ENCODE data around the gene RARG.

Gene RARG

DNA sequence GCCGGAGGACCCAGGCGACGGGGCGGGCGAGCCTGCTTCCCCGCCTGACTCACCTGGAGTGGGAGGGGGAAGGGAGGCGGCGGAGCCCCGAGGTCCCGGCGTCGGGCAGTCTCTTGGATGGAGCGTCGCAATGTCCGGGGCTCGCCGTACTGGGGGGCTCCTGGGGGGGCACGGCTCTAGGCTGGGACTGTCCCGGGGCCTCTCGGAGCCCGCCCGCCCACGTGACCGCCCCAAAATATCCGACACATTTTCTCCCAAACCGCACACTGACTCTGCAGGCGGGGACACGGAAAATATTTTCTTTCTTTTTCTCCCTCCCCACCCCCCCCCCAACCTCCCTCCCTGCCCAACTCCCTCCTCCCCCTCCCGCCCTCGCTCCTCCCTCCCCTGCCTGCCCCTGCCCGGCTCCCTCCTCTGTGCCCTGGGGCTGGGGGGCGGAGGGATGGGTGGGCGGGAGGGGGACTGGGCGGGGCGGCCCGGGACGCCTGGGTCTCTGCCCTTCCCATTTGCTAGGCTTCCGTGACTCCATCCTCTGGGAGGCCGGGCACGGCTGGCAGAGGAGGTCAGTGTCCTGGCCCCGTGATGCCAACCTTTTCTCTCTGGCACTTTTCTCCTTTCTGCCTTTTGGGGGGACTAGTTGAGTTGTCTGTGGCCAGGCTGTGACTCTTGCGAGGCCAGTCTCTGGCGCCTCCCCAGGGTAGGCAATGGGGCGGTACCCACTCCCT, at the start of gene RARG:
RARG (minus strand) TSS at position 289 of the 725 bp plus-strand sequence. CDS start 4,664 bp downstream, outside the sequence.
- Mint-ChIP-seq H3K9me3 (no peaks in the 10 kb centered on the region), H3K4me3 (peak within 1 kb of the TSS; percentile 91), H3K4me1 (peaks cover 89% of the 10 kb centered on the region), H3K27ac (peak within 1 kb of the TSS; percentile 89), H3K36me3 (peaks cover 19% of the 10 kb centered on the region)
- DNase-seq (ENCODE audit: low spot score in 2 of 2) (peak; percentile 59 to 86), ATAC-seq (peak; percentile 87)

DNA sequence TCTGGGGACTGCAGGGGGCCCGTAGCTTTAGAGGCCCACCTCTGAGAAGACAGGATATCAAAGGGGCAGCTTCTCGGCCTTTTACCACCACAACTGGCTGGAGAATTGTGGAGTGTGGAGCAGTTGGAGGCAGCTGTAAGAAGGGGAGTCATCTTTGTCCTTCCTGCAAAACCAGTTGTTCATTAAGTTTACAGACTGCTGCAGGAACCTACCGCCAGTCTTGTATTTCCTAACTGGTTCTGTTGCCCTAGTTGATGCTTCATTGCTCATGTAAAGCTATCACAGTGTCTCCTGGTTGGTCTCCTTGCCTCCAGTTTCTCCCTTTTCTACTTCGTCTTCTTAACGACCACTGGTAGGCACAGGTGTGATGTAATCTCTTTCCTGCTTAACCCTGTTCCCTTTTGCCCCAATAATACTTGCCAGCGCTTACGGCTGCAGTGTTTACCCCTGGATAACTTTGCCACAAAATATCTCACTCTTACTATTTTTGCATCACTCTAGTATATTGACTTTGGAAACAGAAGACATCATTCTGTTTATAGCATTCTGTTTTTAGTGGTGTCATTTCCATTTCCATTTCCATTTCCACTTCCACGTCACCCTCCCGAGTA, 48.0 kb upstream of the RARG start:
- H3K4me1 Mint-ChIP-seq = no peaks in the 10 kb centered on the region
- peaks cover 97% of the 10 kb centered on the region for H3K36me3 Mint-ChIP-seq
- H3K4me3 Mint-ChIP-seq = no peak overlapping the region
- ATAC-seq (no peak), DNase-seq (ENCODE audit: low spot score in 2 of 2) (no peak)
- no peaks in the 10 kb centered on the region for H3K9me3 Mint-ChIP-seq
- no peak overlapping the region for H3K27ac Mint-ChIP-seq

DNA sequence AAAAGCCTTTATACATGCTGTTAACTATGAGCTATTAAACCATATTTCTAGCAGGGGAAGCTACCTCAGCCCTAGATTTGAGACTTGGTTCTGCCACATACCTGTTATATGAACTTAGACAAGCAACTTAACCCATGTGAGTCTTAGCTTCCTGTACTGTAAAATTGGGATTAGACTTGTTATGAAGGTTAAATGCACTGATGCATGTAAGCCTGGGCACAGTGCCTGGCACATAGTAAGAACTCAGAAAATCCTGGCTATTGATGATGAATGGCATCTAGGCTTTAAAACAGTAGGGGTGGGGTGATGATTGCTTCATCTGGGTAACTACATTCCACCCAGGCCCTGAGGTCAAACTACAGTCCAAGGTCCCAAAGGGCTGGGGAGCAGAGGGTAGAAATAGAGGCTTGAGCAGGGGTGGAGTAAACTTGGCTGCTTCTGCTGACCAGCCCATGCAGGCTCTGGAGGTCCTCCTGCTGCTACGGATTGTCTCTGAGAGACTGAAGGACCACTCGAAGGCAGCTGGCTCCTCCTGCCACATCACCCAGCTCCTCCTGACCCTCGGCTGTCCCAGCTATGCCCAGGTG, 47.4 kb upstream of the RARG start:
- no peaks in the 10 kb centered on the region for H3K9me3 Mint-ChIP-seq
- H3K4me3 Mint-ChIP-seq = no peak overlapping the region
- DNase-seq (ENCODE audit: low spot score in 2 of 2) = no peak
- no peak for ATAC-seq
- H3K36me3 Mint-ChIP-seq = peaks cover 97% of the 10 kb centered on the region
- no peak overlapping the region for H3K27ac Mint-ChIP-seq
- H3K4me1 Mint-ChIP-seq = peaks cover 2% of the 10 kb centered on the region

DNA sequence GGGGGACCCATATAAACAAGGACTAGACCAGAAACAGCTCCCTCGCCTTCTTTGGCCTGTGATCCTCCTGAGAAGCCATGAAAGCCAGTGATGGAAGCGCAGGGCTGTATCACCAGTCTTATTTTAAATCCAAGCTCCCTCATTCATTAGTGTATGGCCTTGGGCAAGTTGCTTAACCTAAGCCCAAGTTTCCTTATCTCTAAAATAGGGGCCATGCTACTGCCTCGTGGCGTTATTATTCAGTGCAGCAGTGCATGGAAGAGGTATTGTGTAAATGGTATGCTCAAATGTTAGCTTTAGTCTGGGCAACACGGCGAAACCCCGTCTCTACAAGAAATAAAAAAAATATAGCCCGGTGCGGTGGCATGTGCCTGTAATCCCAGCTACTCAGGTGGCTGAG, 46.0 kb upstream of the RARG start:
- no peak for DNase-seq (ENCODE audit: low spot score in 2 of 2)
- Mint-ChIP-seq H3K4me1 (peaks cover 6% of the 10 kb centered on the region), H3K4me3 (no peak overlapping the region), H3K9me3 (no peaks in the 10 kb centered on the region), H3K27ac (no peak overlapping the region), H3K36me3 (peaks cover 97% of the 10 kb centered on the region)
- ATAC-seq = no peak

GRCh38 chr12:53276511-53276910, 44.5 kb upstream of the RARG start:
- no peak overlapping the region for H3K4me3 Mint-ChIP-seq
- no peak overlapping the region for H3K27ac Mint-ChIP-seq
- H3K36me3 Mint-ChIP-seq = peaks cover 97% of the 10 kb centered on the region
- no peaks in the 10 kb centered on the region for H3K9me3 Mint-ChIP-seq
- H3K4me1 Mint-ChIP-seq = peaks cover 15% of the 10 kb centered on the region
- no peak for ATAC-seq
- no peak for DNase-seq (ENCODE audit: low spot score in 2 of 2)

DNA sequence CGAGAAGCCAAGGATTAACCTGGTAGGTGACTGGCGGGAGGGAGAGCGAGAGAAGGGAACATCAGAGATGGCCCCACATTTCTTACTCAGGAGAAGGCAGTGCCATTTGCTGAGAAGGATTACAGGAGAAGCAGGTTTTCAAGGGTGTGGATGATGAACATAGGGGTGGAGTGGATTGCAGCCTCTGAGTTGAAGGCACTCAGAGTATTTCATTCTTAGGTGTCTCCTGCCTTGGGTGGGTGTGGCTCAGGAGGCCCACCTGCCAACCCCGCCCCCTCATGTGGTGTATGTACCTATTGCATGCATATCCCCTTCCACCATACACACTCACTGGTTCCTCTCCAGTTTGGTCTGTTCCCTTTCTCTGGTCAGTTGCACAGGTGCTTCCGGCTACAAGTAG, 42.4 kb upstream of the RARG start:
- no peaks in the 10 kb centered on the region for H3K9me3 Mint-ChIP-seq
- H3K4me3 Mint-ChIP-seq = no peak overlapping the region
- H3K36me3 Mint-ChIP-seq = peaks cover 96% of the 10 kb centered on the region
- no peak overlapping the region for H3K27ac Mint-ChIP-seq
- DNase-seq (ENCODE audit: low spot score in 2 of 2) (no peak), ATAC-seq (no peak)
- H3K4me1 Mint-ChIP-seq = peaks cover 27% of the 10 kb centered on the region

- peak overlapping the region; percentile 99 for H3K4me3 Mint-ChIP-seq
- DNase-seq (ENCODE audit: low spot score in 2 of 2) (no peak), ATAC-seq (no peak)
- H3K27ac Mint-ChIP-seq = peak overlapping the region; percentile 99
- no peaks in the 10 kb centered on the region for H3K9me3 Mint-ChIP-seq
- H3K4me1 Mint-ChIP-seq = peaks cover 44% of the 10 kb centered on the region
- peaks cover 66% of the 10 kb centered on the region for H3K36me3 Mint-ChIP-seq
These were observed 36.9 kb upstream of the RARG start for GRCh38 chr12:53268630-53269562.

DNA sequence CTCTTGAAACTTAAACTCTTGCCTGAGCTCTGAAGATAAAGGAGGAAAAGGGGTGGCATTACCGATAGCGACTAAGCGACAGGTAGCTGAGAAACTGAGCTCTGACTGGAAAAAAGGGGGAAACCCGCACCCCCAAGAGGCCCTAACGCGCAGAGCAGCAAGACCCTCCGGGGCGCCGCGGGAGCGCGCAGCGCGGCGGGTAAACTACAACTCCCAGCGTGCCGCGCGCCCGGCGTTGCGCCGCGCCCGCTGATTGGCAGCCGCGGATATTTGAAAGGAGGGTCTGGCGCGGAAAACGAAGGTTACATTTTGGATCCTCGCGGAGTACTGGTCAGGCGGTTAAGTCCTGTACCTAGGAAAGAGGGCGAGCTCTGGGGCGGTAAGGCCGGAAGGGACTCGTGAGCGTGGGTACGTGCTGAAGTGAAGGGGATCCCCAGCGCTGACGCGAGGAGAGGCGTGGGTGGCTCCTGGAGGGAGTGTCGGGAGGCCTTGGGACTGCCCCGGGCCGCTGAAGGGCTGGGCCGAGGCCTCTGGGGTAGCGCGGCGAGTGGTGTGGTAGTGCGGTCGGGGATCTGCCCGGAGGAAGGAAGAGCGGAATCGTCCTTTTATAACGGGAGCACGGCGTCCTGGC, 36.1 kb upstream of the RARG start, which contains the start of gene ESPL1:
ESPL1 (plus strand) TSS at position 301 of the 631 bp plus-strand sequence. CDS start 468 bp downstream, outside the sequence.
- DNase-seq (ENCODE audit: low spot score in 2 of 2) = peak; percentile 81 to 93
- Mint-ChIP-seq H3K9me3 (no peaks in the 10 kb centered on the region), H3K4me3 (peak within 1 kb of the TSS; percentile 99), H3K27ac (peak within 1 kb of the TSS; percentile 99), H3K4me1 (peaks cover 44% of the 10 kb centered on the region), H3K36me3 (peaks cover 58% of the 10 kb centered on the region)
- ATAC-seq = peak; percentile 91

DNA sequence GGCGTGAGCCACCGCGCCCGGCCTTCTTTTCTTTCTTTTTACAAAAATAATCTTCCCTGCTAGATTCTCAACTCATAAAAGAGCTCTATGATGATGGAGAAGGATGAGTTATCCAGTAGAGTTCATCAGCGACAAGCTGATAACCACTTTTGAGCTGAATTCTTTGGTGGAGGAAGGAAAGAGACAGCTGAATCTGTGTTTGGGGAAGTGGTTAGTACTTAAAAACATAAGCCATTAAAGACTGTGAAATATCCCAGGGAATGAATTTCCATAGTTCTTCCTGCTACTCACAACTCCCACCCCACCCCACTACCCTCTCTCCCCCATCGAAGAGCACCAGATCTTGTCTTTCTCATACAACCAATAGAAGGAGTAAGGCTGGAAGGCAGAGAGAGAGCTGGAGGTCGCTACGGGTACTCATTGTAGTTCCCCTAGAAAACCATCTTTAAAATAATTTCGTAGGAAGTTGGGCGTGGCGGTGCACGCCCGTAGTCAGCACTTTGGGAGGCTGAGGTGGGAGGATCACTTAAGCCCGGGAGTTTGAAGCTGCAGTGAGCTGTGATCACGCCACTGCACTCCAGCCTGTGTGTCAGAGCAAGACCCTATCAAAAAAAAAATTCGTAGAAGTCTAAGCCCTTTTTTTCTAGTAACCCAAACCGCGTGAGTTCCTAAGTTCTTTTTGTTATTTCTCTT, 35.4 kb upstream of the RARG start:
- peaks cover 42% of the 10 kb centered on the region for H3K4me1 Mint-ChIP-seq
- ATAC-seq (peak; percentile 66), DNase-seq (ENCODE audit: low spot score in 2 of 2) (peak; percentile 12 to 59)
- peaks cover 51% of the 10 kb centered on the region for H3K36me3 Mint-ChIP-seq
- peak overlapping the region; percentile 99 for H3K4me3 Mint-ChIP-seq
- H3K27ac Mint-ChIP-seq = peak overlapping the region; percentile 99
- H3K9me3 Mint-ChIP-seq = no peaks in the 10 kb centered on the region

GRCh38 chr12:53265783-53266182, 33.8 kb upstream of the RARG start:
- no peak overlapping the region for H3K27ac Mint-ChIP-seq

DNA sequence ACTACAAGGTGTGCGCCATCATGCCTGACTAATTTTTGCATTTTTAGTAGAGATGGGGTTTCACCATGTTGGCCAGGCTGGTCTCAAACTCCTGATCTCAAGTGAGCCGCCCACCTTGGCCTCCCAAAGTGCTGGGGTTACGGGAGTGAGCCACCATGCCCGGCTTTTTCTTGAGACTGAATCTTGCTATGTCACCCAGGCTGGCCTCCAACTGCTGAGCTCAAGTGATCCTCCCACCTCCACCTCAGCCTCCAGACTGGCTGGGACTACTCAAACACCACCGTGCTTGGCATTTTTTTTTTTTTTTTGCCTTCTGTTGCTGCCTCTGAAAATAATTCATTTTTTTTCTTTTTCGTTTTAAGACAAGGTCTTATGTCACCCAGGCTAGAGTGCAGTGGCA, 27.9 kb upstream of the RARG start:
- H3K36me3 Mint-ChIP-seq = peaks cover 1% of the 10 kb centered on the region

More at GRCh38 chr12:53265783-53266182, 33.8 kb upstream of the RARG start:
- no peak for ATAC-seq
- peaks cover 34% of the 10 kb centered on the region for H3K36me3 Mint-ChIP-seq
- no peak for DNase-seq (ENCODE audit: low spot score in 2 of 2)
- H3K9me3 Mint-ChIP-seq = no peaks in the 10 kb centered on the region
- no peak overlapping the region for H3K4me3 Mint-ChIP-seq
- H3K4me1 Mint-ChIP-seq = peaks cover 35% of the 10 kb centered on the region

DNA sequence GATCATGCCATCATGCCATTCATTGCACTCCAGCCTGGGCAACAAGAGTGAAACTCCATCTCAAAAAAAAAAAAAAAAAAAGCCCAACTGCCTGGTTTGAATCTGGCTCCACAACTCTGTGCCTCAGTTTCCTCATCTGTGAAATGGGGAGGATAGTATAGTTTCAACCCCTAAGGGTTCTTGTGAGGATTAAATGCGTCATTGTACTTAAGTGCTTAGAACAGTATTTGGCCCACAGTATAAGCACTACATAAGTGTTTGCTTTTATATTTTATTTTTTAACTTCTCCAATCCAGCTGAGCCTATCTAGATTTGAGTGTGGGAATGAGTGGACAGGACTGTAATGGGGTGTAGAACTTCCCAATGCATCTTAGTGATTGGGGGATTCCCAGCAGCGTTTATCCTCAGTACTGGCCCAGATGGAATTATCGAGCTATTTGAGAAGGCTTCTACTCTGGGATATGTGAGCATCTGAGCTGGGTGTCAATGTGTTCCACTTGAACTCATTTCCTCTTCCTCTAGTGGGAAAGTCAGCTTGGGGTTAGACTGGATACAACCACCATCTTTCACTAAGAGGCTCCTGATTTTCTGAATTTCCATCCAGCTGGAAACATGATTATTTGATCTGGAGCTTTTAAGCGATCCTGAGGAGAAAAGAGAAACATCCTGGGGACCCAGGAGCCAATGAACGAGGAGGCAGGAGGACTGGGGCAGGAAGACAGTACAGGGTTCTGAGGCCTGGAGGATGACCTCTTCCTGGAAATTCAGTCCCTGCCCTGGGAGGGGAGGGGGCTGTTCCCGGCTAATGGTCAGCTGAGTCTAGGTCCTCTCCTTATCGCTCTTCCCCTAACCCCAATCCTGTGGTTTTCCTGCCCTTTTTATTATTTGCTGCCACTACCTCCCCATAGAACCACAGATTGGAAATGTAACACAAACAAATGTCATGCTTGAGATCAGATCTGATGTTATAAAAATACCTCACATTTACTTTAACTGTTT, 26.8 kb upstream of the RARG start:
- Mint-ChIP-seq H3K36me3 (peaks cover 11% of the 10 kb centered on the region), H3K4me3 (no peak overlapping the region), H3K4me1 (peaks cover 11% of the 10 kb centered on the region), H3K27ac (peak overlapping the region; percentile 77), H3K9me3 (no peaks in the 10 kb centered on the region)
- no peak for DNase-seq (ENCODE audit: low spot score in 2 of 2)
- no peak for ATAC-seq

More for the DNA sequence above, 27.9 kb upstream of the RARG start:
- DNase-seq (ENCODE audit: low spot score in 2 of 2) (no peak), ATAC-seq (no peak)
- Mint-ChIP-seq H3K9me3 (no peaks in the 10 kb centered on the region), H3K4me3 (no peak overlapping the region), H3K27ac (no peak overlapping the region), H3K4me1 (peaks cover 7% of the 10 kb centered on the region)

- H3K4me1 Mint-ChIP-seq = peaks cover 31% of the 10 kb centered on the region
- peak overlapping the region; percentile 74 for H3K27ac Mint-ChIP-seq
- no peaks in the 10 kb centered on the region for H3K9me3 Mint-ChIP-seq
- no peak overlapping the region for H3K4me3 Mint-ChIP-seq
- DNase-seq (ENCODE audit: low spot score in 2 of 2) (no peak), ATAC-seq (no peak)
- peaks cover 11% of the 10 kb centered on the region for H3K36me3 Mint-ChIP-seq
These were observed 24.0 kb upstream of the RARG start for GRCh38 chr12:53255996-53256395.
